Stimulated activated CD8-positive, alpha-beta memory T cell treated with anti-CD3 and anti-CD28 coated beads, Interleukin-4, amount 100 ng/mL, for 48 hours (primary cell): ENCODE data around the gene CLCA4.

Experiments
- DNase-seq: peaks from one replicate; pipeline ENCODE4 v3.0.0-alpha.2; 2020

CLCA4 gene, protein sequence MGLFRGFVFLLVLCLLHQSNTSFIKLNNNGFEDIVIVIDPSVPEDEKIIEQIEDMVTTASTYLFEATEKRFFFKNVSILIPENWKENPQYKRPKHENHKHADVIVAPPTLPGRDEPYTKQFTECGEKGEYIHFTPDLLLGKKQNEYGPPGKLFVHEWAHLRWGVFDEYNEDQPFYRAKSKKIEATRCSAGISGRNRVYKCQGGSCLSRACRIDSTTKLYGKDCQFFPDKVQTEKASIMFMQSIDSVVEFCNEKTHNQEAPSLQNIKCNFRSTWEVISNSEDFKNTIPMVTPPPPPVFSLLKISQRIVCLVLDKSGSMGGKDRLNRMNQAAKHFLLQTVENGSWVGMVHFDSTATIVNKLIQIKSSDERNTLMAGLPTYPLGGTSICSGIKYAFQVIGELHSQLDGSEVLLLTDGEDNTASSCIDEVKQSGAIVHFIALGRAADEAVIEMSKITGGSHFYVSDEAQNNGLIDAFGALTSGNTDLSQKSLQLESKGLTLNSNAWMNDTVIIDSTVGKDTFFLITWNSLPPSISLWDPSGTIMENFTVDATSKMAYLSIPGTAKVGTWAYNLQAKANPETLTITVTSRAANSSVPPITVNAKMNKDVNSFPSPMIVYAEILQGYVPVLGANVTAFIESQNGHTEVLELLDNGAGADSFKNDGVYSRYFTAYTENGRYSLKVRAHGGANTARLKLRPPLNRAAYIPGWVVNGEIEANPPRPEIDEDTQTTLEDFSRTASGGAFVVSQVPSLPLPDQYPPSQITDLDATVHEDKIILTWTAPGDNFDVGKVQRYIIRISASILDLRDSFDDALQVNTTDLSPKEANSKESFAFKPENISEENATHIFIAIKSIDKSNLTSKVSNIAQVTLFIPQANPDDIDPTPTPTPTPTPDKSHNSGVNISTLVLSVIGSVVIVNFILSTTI

DNA sequence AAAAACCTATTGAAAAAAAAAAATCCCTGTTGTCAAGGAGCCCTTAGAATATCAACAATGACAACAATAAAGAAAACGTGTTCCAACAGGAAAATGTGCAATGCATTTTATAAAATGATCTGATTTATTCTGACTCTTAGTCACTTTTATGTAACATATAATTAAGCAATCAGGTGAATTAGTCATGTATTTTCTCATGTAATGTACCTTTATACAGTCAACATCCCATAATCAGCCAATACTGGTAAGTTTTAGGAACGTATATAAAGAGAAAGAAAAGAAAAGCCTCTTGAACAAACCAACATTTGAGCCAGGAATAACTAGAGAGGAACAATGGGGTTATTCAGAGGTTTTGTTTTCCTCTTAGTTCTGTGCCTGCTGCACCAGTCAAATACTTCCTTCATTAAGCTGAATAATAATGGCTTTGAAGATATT is at the start of gene CLCA4:
CLCA4 (plus strand) TSS at position 292 of the 435 bp plus-strand sequence; CDS start at position 334, 42 bp downstream.
- no peak for DNase-seq

- DNase-seq, result no peak
These were observed 48.6 kb upstream of the CLCA4 start for GRCh38 chr1:86498281-86498680.

DNA sequence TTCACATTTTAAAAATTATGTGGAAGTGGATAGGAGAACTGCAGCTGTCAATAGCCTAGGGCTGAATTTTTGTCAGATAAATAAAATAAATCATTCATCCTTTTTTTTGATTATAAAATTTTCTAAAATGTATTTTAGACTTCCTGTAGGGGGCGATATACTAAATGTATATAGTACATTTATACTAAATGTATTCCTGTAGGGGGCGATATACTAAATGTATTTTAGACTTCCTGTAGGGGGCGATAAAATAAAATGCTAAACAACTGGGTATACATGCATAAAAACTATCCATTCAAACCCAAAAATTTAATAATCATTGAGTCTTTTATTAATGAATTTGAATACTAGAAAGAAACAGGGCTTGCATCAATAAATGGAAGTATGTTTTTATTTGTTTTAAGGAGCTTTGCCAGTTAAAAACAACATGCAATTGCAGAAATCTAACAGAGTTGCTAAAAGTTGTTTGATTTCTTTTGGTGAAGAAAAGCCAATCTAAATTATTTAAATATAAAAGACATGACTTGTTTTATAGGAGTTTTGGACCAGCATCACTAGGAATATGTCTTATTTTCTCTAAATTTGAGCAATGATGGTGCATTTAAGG is 46.8 kb upstream of the CLCA4 start:
- DNase-seq, result no peak

DNA sequence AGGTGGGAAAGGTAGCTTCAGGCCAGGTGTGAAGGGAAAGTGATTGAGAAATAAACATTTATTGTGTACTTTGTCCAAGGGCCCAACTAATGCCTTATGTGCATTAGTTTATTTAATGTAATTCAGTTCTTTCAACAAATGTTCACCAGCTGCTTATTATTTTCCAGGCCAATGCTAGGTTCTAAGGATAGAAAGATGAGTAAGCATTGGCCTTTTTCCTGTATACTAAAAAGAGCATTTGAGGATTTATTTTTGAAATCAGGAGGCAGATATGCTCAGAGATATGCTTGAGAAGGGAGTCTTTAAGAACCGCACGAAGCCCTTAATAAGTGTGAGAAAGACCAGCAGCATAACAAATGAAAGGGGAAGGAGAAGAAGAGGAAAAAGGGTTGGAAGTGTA is 46.2 kb upstream of the CLCA4 start:
- DNase-seq, result no peak

DNA sequence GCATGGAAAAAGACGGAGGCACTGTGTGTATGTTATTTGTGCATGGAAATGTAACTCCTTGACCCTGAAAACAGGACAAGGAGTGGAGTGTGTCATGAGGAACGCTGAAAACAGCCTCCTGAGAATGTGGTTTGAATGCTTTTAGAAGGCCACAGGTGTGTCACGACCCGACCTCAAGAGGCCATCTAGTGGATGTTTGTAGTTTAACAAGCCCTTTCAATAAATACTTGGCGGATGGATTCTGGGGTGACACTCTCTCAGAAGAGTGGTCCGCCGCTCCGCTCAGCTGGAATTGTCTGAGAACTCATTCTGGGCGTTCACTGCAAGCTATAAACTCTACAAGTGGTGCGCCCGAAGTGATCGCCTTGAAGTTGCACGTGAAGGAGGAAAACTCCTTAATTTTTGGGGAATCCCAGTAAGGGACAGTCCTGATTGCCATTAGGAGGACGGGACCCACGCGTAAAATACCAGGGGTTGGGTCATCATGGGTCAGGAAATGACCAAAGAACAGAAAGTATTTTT is 44.7 kb upstream of the CLCA4 start:
- peak; percentile 43 for DNase-seq

GRCh38 chr1:86502721-86503405 is 44.0 kb upstream of the CLCA4 start:
- no peak for DNase-seq

DNA sequence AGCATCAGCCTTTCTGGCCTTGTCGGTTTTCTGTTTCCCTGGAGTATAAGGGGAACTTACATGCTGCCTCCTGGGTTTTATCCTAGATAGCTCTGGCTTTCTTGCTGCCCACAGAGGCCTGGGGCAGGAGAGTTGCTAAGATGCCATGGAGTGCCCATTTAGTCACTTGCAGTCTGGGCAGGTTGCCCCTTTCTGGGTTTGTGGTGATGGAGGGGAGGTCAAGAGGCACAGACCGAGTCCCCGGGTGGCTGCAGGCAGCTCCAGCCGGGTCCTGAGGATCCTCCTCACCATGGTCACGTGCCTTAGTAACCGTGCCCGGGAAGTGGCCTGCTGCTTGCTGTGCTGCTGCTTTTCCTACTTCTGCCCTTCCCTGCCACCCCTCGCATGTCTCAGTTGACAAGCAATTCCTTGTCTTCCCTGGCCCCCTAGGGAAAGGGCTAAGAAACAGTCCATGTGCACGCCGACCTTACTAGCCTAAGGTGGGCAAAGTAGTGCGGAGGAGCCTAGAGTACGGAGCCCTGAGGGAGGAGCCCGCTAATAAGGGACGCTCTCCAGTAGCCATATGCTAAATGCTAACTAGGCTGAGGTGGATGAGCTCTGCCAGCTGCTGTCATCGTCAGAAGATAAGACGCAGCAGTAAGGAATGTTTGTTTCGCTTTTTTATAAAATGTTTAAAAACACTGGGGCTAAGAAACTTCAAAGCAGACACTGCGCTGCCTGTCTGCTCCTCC is 43.3 kb upstream of the CLCA4 start:
- DNase-seq, result no peak

GRCh38 chr1:86504137-86504479 is 42.8 kb upstream of the CLCA4 start:
- DNase-seq, result no peak

DNA sequence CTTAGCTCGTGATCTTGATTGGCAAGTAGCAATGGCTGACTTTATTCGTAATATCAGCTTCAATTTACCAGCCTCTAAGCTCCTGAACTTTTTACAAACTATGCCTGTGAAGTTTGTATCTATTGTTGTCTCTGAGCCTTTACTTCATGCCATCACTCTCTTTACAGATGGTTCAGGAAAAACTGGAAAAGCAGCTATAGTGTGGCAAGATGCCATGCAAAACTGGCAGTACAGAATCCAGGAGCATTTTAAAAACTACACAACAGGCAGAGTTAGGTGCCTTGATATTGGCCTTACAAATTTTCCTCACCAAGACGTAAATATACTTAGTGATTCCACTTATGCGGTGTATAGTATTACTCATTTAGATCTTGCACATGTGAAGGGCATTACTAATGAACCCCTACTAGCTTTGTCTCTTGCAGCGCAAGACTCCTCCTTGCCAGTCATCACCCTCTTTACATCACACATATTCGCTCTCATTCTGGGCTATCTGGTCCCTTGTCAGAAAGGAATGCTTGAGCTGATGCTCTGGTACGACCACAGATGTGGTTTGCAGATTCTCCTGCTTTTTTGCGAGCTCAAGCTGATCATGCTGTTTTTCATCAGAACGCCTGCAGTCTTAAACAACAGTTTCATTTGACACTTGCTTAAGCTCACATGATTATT is 41.8 kb upstream of the CLCA4 start:
- no peak for DNase-seq

DNA sequence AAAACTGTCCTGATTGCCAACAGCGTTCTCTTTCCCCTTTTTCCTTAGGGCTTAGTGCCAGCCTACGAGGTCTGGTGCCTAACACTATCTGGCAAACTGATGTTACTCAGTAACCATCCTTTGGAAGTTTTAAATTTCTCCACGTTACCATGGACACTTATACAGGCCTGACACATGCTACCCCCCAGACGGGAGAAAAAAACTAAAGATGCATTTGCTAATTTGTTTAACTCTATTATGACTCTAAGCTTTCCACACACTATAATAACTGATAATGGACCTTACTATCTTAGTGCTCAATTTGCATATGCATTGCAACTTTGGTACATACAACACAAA is 41.3 kb upstream of the CLCA4 start:
- no peak for DNase-seq

- no peak for DNase-seq
These were observed 38.8 kb upstream of the CLCA4 start for GRCh38 chr1:86507935-86508582.

DNA sequence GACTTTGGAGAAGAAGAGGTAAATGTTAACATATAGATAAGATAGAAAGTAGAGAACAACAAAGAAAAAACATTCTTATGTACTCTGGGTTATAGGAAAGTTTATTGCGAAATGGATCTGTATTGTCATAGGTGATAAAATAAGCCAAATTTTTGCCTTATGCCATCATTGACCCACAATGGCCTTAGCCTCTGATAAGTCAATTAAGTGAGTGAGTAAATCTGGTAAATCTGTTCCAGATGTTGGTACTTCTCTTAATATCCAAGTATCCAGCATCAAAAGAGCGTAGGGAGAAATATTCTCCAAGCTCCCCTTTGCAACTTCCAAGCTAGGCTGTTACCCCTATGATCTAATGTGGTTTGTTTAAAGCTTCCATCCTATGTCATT is 38.3 kb upstream of the CLCA4 start:
- no peak for DNase-seq

DNA sequence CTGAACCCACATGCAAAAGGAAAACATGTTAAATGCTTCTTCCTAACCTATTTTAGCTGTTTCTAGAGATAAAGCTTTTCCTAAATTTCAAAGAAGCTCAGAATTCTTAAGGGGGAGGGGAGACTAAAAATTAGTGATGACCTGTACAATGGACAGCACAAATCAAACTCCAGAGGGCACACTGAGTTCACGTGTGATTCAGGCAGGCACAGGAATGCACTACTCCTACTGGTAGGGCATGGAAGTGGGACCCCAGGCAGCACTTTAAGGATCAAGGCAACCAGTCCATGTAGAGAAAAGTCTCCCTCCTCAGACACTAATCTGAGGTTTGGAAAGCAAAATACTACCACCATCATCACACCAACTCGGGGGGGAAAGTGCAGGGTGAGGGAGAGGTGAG is 31.3 kb upstream of the CLCA4 start:
- no peak for DNase-seq

DNA sequence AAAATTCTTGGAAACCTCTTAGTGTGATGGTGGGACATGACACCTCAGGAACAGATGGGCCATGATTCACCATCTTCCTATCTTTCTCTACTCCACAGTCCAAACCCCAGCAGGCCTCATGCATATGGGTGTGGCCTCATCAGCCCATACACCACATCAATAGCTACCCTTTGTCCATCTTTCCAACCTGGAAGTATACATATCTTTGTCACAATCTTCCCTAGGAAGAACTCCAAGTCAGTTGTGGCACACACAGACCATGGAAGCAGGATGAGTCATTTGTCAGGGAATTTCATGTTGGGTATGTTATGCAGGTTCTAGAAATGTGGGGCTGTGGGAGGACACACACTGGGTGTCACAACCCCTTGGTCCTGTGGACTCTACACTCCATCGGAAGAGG is 30.5 kb upstream of the CLCA4 start:
- no peak for DNase-seq

GRCh38 chr1:86517336-86517735 is 29.5 kb upstream of the CLCA4 start:
- DNase-seq, result no peak

DNA sequence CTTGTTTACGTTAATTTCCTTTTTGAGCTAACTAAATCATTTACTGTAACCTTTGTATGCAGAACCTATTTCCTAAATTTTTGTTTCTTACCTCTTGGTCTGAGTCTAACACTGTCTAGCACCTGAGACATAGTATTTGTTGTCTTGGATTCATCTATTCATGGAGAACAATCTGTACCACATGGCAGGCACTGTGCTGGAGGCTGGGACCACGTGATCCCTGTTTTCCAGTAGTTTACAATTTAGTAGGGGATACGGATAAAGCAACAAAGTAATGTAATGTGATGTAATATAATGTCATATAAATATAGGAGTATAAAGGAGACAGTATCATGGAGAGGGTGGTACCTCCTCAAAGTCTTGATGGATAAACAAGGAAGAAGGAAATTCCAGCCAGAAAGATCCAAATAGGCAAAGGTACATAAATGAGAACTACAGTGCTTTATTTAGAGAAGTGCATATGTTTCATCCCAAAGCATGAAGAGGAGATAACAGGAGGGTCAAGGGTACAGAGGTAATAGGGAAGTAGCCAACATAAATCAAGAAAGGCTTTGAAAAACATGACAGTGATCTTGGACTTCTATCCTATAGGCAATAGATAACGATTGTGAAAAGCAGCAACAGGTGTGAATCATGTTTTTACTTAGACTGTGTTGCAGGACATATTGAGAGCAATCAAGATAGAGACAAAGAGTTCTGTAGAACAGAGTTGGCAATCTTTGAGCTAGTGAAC is 25.9 kb upstream of the CLCA4 start:
- no peak for DNase-seq

DNA sequence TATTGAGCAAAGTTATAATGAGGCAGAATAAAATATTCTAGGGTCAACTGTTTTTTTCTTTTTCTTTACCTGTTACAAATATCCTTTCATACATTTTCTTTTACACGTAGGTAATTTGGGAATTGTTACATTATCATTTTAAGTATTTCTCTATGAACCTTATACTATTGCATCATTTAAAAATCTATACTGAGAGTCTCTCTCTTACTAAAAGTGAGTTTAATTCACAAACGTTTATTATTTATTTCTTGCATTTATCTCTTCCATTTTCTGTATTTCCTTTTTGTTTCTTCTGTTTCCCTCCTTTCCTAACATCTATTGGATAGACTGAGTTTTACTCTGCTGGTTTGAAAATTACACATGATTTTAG is 25.4 kb upstream of the CLCA4 start:
- DNase-seq, result no peak

- DNase-seq, result no peak
These were observed 24.6 kb upstream of the CLCA4 start for GRCh38 chr1:86522240-86522639.

GRCh38 chr1:86523670-86524354 is 23.1 kb upstream of the CLCA4 start:
- no peak for DNase-seq

DNA sequence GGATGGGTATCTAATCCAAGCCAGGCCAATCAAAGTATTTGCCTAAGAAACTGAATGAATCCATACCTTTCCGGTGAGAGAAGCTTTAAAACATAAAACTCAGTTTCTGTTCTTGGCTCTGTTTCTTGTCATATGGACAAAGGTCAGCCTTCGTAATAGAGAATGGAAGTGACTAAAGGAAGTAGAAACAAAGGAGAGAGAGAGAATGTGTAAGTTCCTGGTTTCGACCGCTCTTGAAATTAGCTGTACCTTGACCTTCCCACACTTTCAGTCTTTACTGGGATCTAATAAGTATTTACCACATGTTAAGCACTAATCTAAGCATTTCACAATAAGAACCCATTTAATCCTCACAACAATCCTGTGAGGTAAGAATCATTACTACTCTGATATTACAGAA is 19.6 kb upstream of the CLCA4 start:
- no peak for DNase-seq
